ENCODE measurements around the gene ASAP3.

Gene ASAP3

DNA sequence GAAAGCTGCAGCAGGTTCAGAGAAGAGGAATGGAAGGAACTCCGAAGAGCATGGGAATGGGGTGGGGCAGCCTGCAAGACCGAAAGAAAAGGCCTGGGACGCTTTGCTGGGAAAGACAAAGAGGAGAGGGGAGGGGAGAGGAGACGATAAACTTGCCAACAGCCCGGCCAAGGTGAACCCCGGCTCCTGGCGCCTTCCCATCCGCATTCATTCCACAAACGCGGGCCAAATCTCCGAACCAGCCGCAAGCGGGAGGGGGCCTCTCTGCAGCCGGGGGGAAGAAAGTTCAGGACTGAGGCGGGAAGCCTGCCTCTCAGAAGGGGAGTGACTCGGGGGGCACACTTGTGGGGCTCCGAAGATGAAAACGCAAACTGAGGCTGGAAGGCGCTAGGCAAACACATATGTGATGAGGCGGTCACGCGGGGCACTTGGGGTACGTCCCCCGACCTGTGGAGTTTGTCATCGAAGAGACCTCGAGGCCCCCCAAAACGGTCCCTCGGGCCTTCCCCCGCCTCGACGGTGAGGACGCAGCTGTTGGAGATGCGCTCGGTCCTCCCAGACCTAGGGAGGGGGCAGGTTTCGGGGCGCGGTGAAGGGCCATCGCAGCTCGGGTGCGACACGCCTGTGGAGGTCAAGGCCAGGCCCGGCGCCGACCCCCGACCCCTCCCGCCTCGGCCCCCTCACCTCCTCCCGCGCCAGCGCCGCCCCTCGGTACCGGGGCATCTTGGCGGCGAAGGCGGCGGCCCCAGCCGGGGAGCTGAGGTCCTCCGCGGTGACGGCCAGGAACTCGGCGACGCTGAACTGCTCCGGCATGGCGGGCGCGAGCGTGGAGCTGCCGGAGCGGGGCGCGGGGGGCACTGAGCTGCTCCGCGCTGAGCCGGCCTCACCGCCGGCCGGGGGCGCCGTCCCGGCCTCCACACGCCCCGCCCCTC, at the start of gene ASAP3:
ASAP3 (minus strand) TSS at position 859 of the 932 bp plus-strand sequence; CDS start at position 813, 46 bp downstream.
- intact Hi-C loops (cut with DNase I) = loop anchor here (10.0 kb wide), 1 partner anchor 139 kb away; the partner anchor contains the start of gene HNRNPR
- peak in 5 of 10 donors; percentile 11 to 85 (median 36) for DNase-seq

DNA sequence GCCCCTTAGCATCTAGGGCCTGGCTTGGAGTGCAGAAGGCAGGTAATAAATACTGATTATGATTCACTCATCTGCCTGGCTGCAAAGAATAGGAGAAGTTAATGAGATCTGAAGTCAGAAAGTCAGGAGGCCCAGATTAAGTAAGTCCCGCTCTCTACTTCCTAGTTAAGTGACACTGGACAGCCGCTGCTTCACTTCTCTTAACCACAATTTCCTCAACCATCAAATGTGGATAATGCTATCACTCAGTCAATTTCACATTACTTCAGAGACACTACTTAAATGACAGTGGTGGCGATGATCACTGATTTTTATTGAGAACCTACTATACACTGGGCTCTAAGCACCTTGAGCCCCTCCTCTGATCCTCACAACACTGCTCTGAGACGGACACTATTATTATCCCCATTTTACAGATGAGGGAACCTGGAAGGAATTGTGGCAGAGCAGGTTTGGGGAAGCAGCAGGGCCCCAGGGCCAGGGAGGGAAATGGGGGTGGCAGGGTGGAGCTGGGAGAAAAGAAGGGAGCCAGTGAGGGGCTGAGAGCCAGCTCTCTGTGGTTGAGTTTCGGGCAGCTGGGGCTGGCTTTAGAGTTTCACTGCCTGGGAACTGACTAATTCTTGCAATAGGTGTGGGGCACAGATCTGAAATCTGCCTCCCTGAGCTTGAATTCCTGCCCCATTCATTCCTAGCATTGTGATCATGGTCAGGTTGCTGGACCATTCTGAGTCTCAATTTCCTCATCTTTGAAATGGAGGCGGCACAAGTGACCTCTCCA, 49.5 kb upstream of the ASAP3 start:
- intact Hi-C loops (cut with DNase I) = loop anchor here (10.0 kb wide), 1 partner anchor 189 kb away; the partner anchor contains the start of gene HNRNPR
- DNase-seq = peak in 1 of 10 donors; percentile 44

DNA sequence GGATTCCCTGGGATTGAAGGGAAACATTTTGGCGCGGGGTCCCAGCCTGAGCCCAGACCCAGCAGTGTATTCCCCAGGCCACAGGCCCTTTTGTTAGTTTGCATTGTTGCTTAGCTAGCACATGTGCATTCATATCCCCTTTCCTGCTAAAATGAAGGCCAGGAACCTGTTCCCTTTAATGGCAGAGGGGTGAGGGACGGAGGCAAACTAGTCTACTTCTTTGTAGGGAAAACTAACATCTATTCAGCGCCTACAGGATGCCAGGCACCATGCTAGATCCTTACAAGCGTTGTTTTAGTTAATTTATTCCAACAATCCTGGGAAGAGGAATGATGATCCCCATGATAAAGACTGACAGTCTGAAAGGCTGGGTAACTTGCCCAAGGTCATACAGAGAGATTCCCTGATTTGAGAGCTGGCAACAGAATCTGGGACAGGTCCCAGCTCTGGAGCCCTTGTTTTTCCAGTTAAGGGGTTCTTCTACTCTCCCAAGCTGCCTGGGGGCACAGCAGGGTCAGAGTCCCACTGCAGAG, 47.6 kb upstream of the ASAP3 start:
- no peak for DNase-seq
- intact Hi-C loops (cut with DNase I) = loop anchor here (10.0 kb wide), 1 partner anchor 187 kb away; the partner anchor contains the start of gene HNRNPR

DNA sequence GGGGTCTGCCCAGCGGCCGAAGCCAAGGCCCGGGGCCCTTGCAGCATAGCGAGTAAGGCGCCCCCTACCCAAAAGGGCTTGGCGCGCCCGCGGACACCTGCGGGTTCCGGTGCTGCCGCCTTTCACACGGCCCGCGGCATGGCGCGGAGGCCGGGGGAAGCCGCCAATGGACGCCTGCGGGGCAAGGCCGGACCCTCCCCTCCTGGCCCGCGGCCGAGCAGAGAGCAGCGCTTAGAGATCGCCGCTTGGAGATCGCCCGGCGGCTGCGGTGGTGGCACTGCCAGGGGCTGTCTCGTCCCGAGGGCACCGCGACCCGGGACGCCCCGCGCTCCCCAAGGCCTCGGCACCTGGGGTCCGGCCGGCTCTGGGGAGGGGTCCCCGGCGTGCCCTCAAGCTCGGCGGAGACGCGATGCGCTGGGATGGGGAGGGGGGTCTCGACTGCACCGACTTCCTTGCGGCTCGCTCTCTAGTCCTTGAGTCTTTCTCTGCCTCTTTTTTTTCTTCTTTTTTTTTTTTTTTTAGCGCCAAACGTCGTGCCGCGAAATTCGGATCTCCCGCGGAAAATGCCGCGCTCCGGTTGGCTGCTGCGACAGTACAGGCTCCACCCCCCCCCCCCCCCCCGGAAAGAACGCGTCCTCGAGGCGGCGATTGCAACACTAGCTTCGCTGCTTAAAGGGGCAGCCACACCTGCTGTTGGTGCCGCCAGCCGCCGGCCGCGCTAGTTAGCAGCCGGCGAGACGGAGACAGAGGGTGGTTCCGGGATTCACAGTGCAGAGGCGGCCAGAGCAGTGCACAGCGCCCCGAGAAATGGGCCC, 47.0 kb upstream of the ASAP3 start, which contains the start of gene E2F2:
E2F2 (minus strand) TSS at position 487 of the 815 bp plus-strand sequence; CDS start at position 47, 440 bp downstream.
- peak; percentile 62 to 97 (median 81) for DNase-seq
- intact Hi-C loops (cut with DNase I) = loop anchor here (10.0 kb wide), 1 partner anchor 186 kb away; the partner anchor contains the start of gene HNRNPR

DNA sequence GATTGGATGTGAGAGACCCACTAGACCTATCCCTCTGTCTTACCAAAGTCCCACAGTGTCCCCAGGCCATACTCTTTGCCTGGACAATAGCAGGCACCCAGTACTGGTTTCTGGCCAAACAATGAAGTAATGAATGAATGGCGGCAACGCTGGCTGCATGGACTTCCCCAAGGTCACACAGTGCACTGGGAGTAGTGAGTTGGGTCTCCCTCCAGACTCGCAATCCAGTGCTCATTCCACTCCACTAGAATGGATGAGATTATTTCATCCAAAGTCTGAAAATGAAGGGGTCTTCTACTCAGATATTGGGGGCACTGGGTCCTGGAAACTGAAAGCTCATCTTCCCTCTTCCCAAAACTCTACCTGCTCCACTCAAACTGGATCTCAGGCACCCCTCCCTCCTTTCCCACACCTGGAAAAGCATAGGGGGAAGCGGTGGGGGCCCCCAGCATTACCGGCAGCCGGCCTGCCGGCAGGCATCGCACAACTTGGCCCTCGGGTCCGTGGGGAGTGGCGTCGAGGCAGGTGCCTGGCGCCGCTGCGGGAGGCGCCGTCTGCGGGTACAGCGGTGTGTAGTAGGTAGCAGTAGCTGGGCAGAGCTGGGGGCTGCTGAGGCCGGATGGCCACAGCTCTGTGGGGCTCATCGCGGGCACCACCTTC, 46.2 kb upstream of the ASAP3 start:
- intact Hi-C loops (cut with DNase I) = loop anchor here (10.0 kb wide), 1 partner anchor 185 kb away; the partner anchor contains the start of gene HNRNPR

DNA sequence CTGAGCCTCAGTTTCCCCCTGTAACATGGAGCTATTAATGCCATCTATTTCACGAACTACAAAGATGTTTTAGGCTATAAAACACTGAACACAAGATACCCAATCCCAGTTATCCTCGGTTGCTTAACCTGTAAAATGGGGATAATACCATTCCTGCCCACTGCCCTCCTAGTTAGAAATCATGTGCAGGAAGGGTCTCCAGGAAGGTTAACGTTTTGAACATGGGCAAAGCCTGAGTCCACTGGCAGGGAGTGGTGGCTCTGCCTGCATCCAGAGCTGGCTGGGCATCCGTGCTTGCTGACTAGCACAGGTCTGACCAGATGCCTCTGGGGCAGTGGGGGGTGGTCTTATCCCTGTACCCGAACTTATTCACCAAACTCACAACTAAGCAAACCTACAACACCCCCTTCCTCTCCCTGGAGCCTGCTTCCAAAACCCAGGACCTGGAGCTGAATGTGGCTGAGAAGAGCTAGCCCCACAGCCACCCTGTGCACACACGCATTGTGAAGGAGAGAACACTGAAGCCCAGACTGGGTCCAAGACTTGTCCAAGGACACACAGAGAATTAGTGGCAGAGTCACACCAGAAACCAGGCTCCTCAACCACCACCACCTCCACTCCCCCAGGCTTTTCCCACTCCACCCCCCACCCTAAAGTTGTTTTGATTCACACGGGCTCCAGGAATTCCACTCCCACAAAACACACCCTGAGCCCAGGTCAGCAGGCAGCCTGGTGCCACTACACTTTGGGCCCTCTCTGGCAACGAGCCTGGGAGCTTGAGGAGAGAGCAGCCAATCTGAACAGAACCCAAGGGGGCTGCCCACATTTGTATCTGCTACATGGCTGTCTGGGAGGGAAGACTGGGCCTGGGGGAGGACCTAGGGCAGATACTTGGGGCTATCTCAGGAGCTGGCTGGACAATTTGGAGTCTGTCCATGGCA, 45.4 kb upstream of the ASAP3 start:
- DNase-seq = no peak
- intact Hi-C loops (cut with DNase I) = loop anchor here (10.0 kb wide), 1 partner anchor 185 kb away; the partner anchor contains the start of gene HNRNPR

More for the DNA sequence above, 46.2 kb upstream of the ASAP3 start:
- no peak for DNase-seq

DNA sequence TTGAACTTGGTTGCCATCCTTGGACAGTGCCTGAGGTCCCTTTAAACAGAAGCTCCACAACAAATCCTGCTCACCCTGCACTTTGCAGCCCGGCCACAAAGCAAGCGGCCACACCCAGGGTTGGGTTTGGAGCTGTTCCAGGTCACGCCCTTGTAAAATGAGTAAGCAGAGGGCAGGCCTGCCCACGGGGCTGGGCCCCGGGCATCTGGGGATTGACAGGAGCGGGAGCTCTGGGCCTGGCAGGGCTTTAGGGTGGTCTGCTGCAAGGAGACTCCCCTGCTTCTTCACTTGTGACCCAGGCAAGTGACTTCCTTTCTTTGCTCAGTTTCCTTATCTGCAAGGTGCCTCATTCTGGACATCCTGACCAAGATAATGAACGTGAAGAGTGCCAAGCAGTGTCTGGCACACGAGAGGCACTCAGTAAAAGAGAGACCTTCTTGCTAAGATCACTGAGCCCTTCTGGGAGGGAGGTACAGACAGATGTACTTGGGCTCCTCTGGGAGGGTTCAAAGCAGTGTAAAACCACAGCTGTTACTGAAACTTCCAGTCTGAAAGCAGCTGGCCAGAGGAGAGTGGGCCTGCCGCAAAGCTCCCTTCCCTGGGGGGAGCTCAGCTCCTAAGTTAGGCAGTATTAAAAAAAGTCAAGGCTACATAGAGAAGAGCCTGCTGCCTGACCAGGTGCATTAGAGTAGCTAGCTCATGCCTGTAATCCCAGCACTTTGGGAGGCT, 44.4 kb upstream of the ASAP3 start:
- intact Hi-C loops (cut with DNase I) = no loop called here
- DNase-seq = no peak

DNA sequence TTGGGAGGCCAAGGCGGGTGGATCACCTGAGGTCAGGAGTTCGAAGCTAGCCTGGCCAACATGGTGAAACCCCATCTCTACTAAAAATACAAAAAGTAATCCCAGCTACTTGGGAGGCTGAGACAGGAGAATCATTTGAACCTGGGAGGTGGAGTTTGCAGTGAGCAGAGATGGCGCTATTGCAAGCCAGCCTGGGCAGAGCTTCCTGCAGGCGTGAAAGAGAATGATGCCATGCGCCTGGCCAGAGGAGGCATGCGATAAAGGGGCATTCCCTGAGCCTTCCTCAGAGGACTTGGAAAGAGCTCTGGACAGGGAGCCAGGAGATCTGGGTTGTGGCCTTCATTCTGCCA, 43.9 kb upstream of the ASAP3 start:
- DNase-seq = peak in 1 of 10 donors; percentile 24
- intact Hi-C loops (cut with DNase I) = no loop called here

DNA sequence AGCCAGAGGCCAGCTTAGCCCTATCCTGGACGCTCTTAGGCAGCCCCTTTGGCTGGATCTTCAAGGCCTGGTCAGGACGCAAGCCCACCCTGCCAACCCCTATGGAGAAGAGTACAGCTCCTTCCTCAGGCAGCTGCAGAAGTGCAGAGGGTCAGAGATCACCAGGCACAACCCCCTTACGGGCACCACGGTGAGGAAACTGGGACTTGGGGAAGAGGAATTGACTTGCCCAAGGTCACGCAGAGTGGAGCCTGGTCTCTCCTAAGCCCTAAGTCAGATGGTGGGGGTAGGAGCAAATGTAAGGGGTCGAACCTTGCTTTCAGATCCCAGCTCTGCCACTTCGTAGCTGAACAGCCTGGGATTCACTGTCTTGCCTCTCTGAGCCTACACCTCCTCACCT, 43.4 kb upstream of the ASAP3 start:
- peak in 1 of 10 donors; percentile 21 for DNase-seq
- intact Hi-C loops (cut with DNase I) = no loop called here

DNA sequence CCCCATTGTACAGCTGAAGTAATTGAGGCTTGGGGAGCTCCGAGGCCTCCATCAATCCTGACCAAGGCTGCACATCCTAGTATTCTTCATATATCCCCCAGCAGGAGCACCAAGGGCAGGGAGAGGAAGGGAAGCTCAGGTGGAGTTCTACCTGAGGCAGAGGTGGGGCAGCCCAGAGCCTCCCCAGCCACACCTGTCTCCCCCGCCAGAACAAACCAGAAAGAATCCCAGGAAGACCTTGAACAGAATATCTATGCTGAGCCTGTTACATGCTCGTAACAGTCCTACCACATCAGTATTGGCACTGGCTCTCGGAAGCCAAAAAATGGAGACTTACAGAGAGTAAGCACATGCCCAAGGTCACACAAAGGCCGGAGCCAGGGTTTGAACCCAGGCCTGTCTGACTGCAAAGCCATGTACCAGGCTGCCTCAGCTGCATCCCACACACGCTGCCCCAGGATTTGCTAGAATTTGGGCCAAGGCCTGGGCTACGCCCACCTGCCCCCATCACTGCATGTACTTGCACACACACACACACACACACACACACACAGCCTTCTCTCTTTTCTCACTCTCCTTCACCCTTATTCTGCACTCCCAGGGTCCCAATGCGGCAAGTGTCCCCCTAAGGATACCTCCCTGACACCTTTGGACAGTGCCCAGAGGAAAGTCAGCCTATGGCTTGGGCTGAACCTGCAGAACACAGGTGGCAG, 42.5 kb upstream of the ASAP3 start:
- intact Hi-C loops (cut with DNase I) = no loop called here
- peak in 1 of 10 donors; percentile 50 for DNase-seq

DNA sequence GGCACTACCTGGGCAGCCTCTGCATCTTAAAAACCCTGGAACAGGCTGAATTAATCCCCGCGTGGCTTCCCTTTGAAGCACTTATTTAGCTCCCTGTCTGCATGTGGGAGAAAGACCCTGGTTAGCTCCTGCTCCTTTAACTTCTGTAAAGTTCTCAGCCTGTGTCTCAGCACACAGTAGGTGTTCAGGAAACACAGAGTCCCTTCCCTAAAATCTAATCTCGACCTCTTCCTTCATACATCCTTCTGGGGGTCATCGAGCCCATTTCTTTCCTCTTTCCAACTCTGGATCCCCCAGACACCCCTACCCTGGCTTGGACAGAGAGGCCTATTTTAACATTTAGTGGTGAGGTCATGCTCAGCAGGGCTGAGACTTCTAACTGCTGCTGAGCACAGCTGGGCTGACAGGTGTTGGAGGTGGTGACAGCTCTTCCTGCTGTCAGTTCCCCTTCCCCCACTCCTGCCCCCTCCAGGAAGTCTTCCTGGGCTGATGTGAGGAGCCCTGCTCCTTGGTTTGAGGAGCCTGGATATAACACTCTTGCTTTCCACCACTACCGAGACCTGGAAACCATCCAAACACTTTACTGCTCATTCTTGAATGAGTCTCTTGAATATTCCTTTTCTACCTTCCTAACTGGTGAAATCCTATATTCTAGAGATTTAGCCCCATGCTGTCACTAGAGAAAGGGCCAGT, 41.7 kb upstream of the ASAP3 start:
- no peak for DNase-seq
- intact Hi-C loops (cut with DNase I) = no loop called here

DNA sequence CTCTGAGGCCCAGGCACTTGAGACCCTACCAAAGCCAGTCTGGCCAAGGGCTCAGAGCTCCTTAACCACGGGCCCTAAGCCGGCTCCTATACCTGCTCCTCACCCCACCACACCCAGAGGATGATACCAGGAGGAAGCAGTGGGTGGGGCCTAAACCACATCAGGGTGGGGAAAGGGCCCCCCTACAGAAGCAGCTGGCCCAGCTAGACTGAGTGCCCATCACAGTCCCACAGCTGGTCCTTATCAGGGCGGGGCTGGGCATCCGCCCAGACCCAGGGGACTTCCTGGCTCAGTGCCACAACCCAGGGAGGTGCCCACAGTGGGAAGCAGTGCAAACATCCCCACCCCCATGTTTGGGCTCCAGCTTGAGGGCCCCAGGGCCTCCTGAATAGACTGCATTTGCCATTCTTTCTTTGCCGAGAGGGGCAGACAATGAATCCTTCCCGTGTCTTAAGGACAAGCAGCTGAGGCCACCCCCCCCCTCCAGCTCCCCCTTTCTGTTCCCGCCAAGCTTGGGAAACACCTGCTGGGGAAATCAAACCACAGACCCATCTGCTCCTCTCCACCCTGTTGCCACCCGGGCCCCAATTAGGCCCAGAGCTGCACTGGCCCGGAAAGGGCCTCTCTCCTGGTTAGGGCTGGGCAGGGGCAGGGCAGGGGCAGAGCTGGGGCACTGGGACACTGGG, 40.9 kb upstream of the ASAP3 start:
- DNase-seq = peak in 2 of 10 donors; percentile 37 to 53
- intact Hi-C loops (cut with DNase I) = no loop called here

DNA sequence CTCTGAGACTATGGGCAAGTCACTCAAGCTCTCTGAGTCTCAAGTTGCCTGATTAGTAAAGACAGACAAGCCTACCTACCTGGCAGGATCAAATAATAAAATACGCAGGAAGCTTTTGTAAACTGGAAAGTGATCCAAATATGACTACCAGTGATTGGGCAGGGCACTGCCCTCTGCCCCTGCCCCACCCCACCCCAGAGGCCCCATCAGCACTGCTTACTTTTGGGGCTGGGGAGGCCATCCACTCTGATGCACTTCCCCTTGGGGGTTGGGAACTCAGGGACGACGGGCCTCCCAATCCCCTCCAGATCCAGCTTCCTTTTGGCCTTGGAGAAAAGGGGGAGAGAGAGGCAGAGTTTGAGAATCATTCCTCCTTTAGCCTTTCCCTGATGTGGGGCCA, 40.2 kb upstream of the ASAP3 start:
- no peak for DNase-seq
- intact Hi-C loops (cut with DNase I) = no loop called here

DNA sequence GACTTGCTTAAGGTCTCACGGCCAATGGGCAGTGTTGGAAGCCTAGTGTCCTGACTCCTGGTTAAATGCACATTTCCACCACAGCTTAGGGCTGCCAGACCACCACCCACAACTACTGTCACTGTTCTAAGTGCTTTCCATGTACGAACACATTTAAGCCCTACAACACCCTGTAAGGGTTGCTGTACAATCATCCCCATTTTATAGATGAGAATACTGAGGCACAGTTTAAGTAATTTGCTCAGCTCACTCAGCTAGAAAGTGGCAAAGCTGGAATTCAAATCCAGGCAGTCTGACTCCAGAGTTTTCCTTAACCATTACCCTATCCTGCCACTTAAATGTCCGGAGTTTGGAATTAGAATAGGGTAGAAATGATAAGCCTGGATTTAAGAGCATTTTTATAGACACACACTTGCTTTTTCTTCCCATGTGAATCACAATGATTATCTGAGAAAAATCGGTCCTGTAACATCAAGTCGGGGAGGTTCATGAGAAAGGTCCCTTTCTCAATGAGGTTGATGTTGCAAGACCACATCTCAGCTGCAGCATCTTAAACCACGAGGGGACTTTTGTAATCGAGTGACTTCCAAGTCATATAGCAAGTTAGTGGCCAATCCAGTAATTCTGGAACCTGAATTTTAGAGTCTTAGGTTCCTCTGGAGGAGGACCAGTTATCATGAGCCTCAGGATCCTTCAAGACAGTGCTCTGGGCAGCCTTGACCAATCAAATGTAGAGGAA, 38.4 kb upstream of the ASAP3 start:
- DNase-seq = no peak
- intact Hi-C loops (cut with DNase I) = no loop called here

DNA sequence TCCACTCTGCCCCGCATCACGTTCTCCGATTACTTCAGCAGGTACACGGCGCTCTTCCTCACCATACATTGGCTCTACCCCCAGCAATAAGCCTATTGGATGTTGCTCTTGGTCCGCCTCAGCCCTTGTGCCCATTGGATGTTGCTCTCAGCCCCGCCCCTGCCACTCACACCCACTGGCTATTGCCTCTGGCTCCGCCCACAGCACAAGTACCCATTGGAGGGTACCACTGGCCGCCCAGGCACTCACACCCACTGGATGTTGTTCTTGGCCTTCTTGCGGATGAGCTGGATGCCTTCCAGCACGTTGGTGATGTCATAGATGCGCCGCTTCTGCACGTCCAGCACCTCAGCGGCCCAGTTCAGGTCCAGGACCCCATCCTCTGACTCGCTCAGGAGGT, 37.6 kb upstream of the ASAP3 start:
- DNase-seq = no peak
- intact Hi-C loops (cut with DNase I) = no loop called here

Measured in posterior cingulate gyrus (tissue), 11 donors.